ENCODE results near the gene KCNS3. TPM values are rescaled to one million over a fixed set of nuclear protein-coding genes. Genes with fewer than 3 reads are reported as not detected.

Gene KCNS3
- total and polyA plus RNA-seq, 4 donors, result 15.4 to 45.9 (median 20.8) TPM

GRCh38 chr2:17935242-17935885, 56.9 kb downstream of the KCNS3 start:
- ATAC-seq (ENCODE audit: insufficient read depth, low FRiP score), result no peak
- WGBS, 2 donors, result 58 to 68% methylated on average over 6 of the region's 6 CpGs
- H3K27ac ChIP-seq (ENCODE audit: low read depth in 1 of 2, low read length in 1 of 2), result no peak overlapping the region
- H3K4me3 ChIP-seq, result no peak overlapping the region
- H3K4me1 ChIP-seq (ENCODE audit: control insufficient read depth in 5 of 5, insufficient read depth in 5 of 5, low read length in 5 of 5), result peaks cover 0 to 10% (median 0%) of the 10 kb centered on the region in 5 donors
- TF ChIP-seq CTCF (IDR thresholded peaks at IDR 0.05; ENCODE audit: control extremely low read depth, extremely low read depth), result no peak
- no peaks in the 10 kb centered on the region for H3K27me3 ChIP-seq (ENCODE audit: control insufficient read depth in 3 of 3, insufficient read depth in 3 of 3, low read length in 2 of 3)
- peaks cover 0 to 5% (median 0%) of the 10 kb centered on the region in 4 donors for H3K36me3 ChIP-seq (ENCODE audit: control insufficient read depth in 4 of 4, insufficient read depth in 4 of 4, low read length in 4 of 4)
- peaks cover 0 to 4% (median under 1%) of the 10 kb centered on the region in 4 donors for H3K9me3 ChIP-seq (ENCODE audit: control insufficient read depth in 4 of 4, insufficient read depth in 3 of 4, low read length in 3 of 4)
- DNase-seq, result no peak
- H3K9ac ChIP-seq (ENCODE audit: insufficient read depth in 1 of 2, low read length in 2 of 2), result no peak overlapping the region

GRCh38 chr2:17936599-17936998, 58.1 kb downstream of the KCNS3 start:
- Histone ChIP-seq H3K36me3 (ENCODE audit: control insufficient read depth in 4 of 4, insufficient read depth in 4 of 4, low read length in 4 of 4) (peaks cover 0 to 2% (median 0%) of the 10 kb centered on the region in 4 donors), H3K27me3 (ENCODE audit: control insufficient read depth in 3 of 3, insufficient read depth in 3 of 3, low read length in 2 of 3) (no peaks in the 10 kb centered on the region), H3K9ac (ENCODE audit: insufficient read depth in 1 of 2, low read length in 2 of 2) (no peak overlapping the region), H3K27ac (ENCODE audit: low read depth in 1 of 2, low read length in 1 of 2) (no peak overlapping the region), H3K4me1 (ENCODE audit: control insufficient read depth in 5 of 5, insufficient read depth in 5 of 5, low read length in 5 of 5) (peaks cover 0 to 11% (median 0%) of the 10 kb centered on the region in 5 donors), H3K4me3 (no peak overlapping the region), H3K9me3 (ENCODE audit: control insufficient read depth in 4 of 4, insufficient read depth in 3 of 4, low read length in 3 of 4) (peaks cover 0 to 4% (median under 1%) of the 10 kb centered on the region in 4 donors)
- DNase-seq (no peak), ATAC-seq (ENCODE audit: insufficient read depth, low FRiP score) (no peak)
- no peak for TF ChIP-seq CTCF (IDR thresholded peaks at IDR 0.05; ENCODE audit: control extremely low read depth, extremely low read depth)
- WGBS, 2 donors, result 71 to 78% methylated on average over 1 of the region's 1 CpG

- Histone ChIP-seq H3K27ac (ENCODE audit: low read depth in 1 of 2, low read length in 1 of 2) (no peak overlapping the region), H3K4me3 (no peak overlapping the region), H3K9ac (ENCODE audit: insufficient read depth in 1 of 2, low read length in 2 of 2) (no peak overlapping the region), H3K9me3 (ENCODE audit: control insufficient read depth in 4 of 4, insufficient read depth in 3 of 4, low read length in 3 of 4) (peaks cover 0 to 4% (median under 1%) of the 10 kb centered on the region in 4 donors), H3K4me1 (ENCODE audit: control insufficient read depth in 5 of 5, insufficient read depth in 5 of 5, low read length in 5 of 5) (peaks cover 0 to 4% (median 0%) of the 10 kb centered on the region in 5 donors), H3K27me3 (ENCODE audit: control insufficient read depth in 3 of 3, insufficient read depth in 3 of 3, low read length in 2 of 3) (no peaks in the 10 kb centered on the region), H3K36me3 (ENCODE audit: control insufficient read depth in 4 of 4, insufficient read depth in 4 of 4, low read length in 4 of 4) (no peaks in the 10 kb centered on the region)
- TF ChIP-seq CTCF (IDR thresholded peaks at IDR 0.05; ENCODE audit: control extremely low read depth, extremely low read depth), result no peak
- 56 to 75% methylated on average over 2 of the region's 2 CpGs for WGBS, 2 donors
- DNase-seq (peak; percentile 20 to 65 (median 35)), ATAC-seq (ENCODE audit: insufficient read depth, low FRiP score) (no peak)
Measured at GRCh38 chr2:17940091-17940630, 61.7 kb downstream of the KCNS3 start.
